ENCODE measurements around the gene NKAIN2. TPM values are rescaled to one million over a fixed set of nuclear protein-coding genes. Genes with fewer than 3 reads are reported as not detected.

Gene NKAIN2
- total RNA-seq, 1 experiment from 2014 or later, result not detected

GRCh38 chr6:123928529-123928928 is 124.9 kb downstream of the NKAIN2 start:
- no peak overlapping the region for H3K27ac ChIP-seq (ENCODE audit: low read depth, low read length)
- ATAC-seq (no peak), DNase-seq (ENCODE audit: low read depth, low spot score) (no peak)
- H3K27me3 ChIP-seq (ENCODE audit: insufficient read depth, low read length), result peaks cover 3% of the 10 kb centered on the region; the same call in 1 of the 2 replicates
- intact Hi-C loops (cut with micrococcal nuclease), result no loop called here
- H3K4me2 ChIP-seq (ENCODE audit: low read length), result no peak overlapping the region
- no peaks in the 10 kb centered on the region for H3K36me3 ChIP-seq (ENCODE audit: control insufficient read depth in 1 of 2, insufficient read depth in 2 of 2, low read length in 2 of 2)
- no peaks in the 10 kb centered on the region for H3K9me2 ChIP-seq (ENCODE audit: insufficient read depth)
- H3K4me3 ChIP-seq (replicated peaks in 1 of 2; ENCODE audit: low read depth in 1 of 2, low read length in 2 of 2), result no peak overlapping the region
- H4K20me1 ChIP-seq (ENCODE audit: insufficient read depth), result no peaks in the 10 kb centered on the region
- POLR2A ChIA-PET, result no interaction called here
- H3K9me3 ChIP-seq (ENCODE audit: control insufficient read depth in 1 of 2, insufficient read depth in 1 of 2, low read depth in 1 of 2, low read length in 2 of 2), result no peaks in the 10 kb centered on the region
- CTCF ChIA-PET, result no interaction called here
- RAD21 ChIA-PET (ENCODE audit: low non-redundant PET in 1 of 2, low total read pairs in 2 of 2, uncharacterized antibody in 2 of 2, unreplicated experiment in 2 of 2), result no interaction called here
- TF ChIP-seq, protein P1, sequence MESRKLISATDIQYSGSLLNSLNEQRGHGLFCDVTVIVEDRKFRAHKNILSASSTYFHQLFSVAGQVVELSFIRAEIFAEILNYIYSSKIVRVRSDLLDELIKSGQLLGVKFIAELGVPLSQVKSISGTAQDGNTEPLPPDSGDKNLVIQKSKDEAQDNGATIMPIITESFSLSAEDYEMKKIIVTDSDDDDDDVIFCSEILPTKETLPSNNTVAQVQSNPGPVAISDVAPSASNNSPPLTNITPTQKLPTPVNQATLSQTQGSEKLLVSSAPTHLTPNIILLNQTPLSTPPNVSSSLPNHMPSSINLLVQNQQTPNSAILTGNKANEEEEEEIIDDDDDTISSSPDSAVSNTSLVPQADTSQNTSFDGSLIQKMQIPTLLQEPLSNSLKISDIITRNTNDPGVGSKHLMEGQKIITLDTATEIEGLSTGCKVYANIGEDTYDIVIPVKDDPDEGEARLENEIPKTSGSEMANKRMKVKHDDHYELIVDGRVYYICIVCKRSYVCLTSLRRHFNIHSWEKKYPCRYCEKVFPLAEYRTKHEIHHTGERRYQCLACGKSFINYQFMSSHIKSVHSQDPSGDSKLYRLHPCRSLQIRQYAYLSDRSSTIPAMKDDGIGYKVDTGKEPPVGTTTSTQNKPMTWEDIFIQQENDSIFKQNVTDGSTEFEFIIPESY (IDR thresholded peaks at IDR 0.05; ENCODE audit: extremely low read depth, insufficient replicate concordance, low read length), result no peak
- TF ChIP-seq POLR2A (IDR thresholded peaks at IDR 0.05; ENCODE audit: borderline replicate concordance, extremely low read depth, insufficient read depth, insufficient read length) (no peak), CBX3 (IDR thresholded peaks at IDR 0.05; ENCODE audit: low read depth) (no peak), EZH2 (IDR thresholded peaks at IDR 0.05) (no peak), JUND (IDR thresholded peaks at IDR 0.05) (no peak), CTCF (IDR thresholded peaks at IDR 0.05 in 2 of 3, conservative IDR thresholded peaks at IDR 0.05 in 1 of 3; ENCODE audit: borderline replicate concordance in 1 of 3, insufficient read depth in 1 of 3, low read depth in 2 of 3, low read length in 2 of 3) (no peak)
- TF ChIP-seq, protein P2, sequence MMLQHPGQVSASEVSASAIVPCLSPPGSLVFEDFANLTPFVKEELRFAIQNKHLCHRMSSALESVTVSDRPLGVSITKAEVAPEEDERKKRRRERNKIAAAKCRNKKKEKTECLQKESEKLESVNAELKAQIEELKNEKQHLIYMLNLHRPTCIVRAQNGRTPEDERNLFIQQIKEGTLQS (IDR thresholded peaks at IDR 0.05), result no peak
- no peak overlapping the region for H3K9ac ChIP-seq (ENCODE audit: low read length)
- BruUV-seq (replicated peaks), result no TSS peak
- no peaks in the 10 kb centered on the region for H3K4me1 ChIP-seq (ENCODE audit: control insufficient read depth in 1 of 2, insufficient read depth in 2 of 2, low read length in 2 of 2)
- no peak overlapping the region for H2AFZ ChIP-seq (ENCODE audit: low read depth, low read length, poor library complexity, severe bottlenecking)
- H3K79me2 ChIP-seq (ENCODE audit: insufficient read depth, low read length), result no peaks in the 10 kb centered on the region
